BLaER1 (cell line): ENCODE results near the gene SLC25A45.
"Not testable (repeated sequence)": the region's sequence is repeated elsewhere in the genome, so short reads cannot be mapped to it uniquely, and the experiment has no call there.

ENCODE experiments used
- H3K27ac ChIP-seq: shearing (Covaris generic); formaldehyde crosslinking; 2 replicates; pipeline ENCODE4 v1.8.1; 2022
- H3K27me3 ChIP-seq: shearing (Covaris generic); formaldehyde crosslinking; 2 replicates; pipeline ENCODE4 v1.8.1; 2022
- H3K36me3 ChIP-seq: shearing (Covaris generic); formaldehyde crosslinking; 2 replicates; pipeline ENCODE4 v1.8.1; 2022
- H3K4me1 ChIP-seq: shearing (Covaris generic); formaldehyde crosslinking; 2 replicates; pipeline ENCODE4 v1.8.1; 2022
- H3K4me2 ChIP-seq: shearing (Covaris generic); formaldehyde crosslinking; 2 replicates; pipeline ENCODE4 v1.8.1; 2022
- H3K4me3 ChIP-seq: shearing (Covaris generic); formaldehyde crosslinking; 2 replicates; pipeline ENCODE4 v1.8.1; 2022
- H3K9ac ChIP-seq: shearing (Covaris generic); formaldehyde crosslinking; 2 replicates; pipeline ENCODE4 v1.8.1; 2022
- H3K9me3 ChIP-seq: shearing (Covaris generic); formaldehyde crosslinking; 2 replicates; pipeline ENCODE4 v1.8.1; 2022
- H4K20me1 ChIP-seq: shearing (Covaris generic); formaldehyde crosslinking; 2 replicates; pipeline ENCODE4 v1.8.1; 2022
- Cebpa-rat ChIP-seq: shearing (Covaris generic); IDR thresholded peaks from 2 replicates; pipeline ENCODE4 v1.8.1; 2022

The SLC25A45 gene

GRCh38 chr11:65353900-65354264 lies 28.6 kb downstream of the SLC25A45 start:
- Histone ChIP-seq H3K27ac (peak overlapping the region; percentile 12; the same call in 1 of the 2 replicates), H3K9ac (peak overlapping the region; percentile 30; the same call in 1 of the 2 replicates), H3K4me3 (peak overlapping the region; percentile 81)

GRCh38 chr11:65353376-65353775 lies 29.1 kb downstream of the SLC25A45 start:
- no peaks in the 10 kb centered on the region for H3K27me3 ChIP-seq
- no peak overlapping the region for H3K27ac ChIP-seq
- no peaks in the 10 kb centered on the region for H3K9me3 ChIP-seq
- H3K4me3 ChIP-seq, result no peak overlapping the region
- peaks cover 51% of the 10 kb centered on the region for H3K36me3 ChIP-seq
- no peak overlapping the region; the same call in 1 of the 2 replicates for H3K4me2 ChIP-seq
- H3K4me1 ChIP-seq, result peaks cover 29% of the 10 kb centered on the region
- TF ChIP-seq Cebpa-rat, result no peak
- peaks cover 32% of the 10 kb centered on the region for H4K20me1 ChIP-seq
- no peak overlapping the region for H3K9ac ChIP-seq

More at GRCh38 chr11:65353900-65354264, 28.6 kb downstream of the SLC25A45 start:
- Histone ChIP-seq H3K4me1 (peaks cover 29% of the 10 kb centered on the region), H4K20me1 (peaks cover 32% of the 10 kb centered on the region), H3K4me2 (peak overlapping the region; percentile 95), H3K27me3 (no peaks in the 10 kb centered on the region), H3K9me3 (no peaks in the 10 kb centered on the region), H3K36me3 (peaks cover 45% of the 10 kb centered on the region)
- TF ChIP-seq Cebpa-rat, result no peak

GRCh38 chr11:65352783-65353182 lies 29.7 kb downstream of the SLC25A45 start:
- Histone ChIP-seq H3K9ac (no peak overlapping the region), H3K27ac (no peak overlapping the region; the same call in 1 of the 2 replicates)

GRCh38 chr11:65351511-65351910 lies 30.9 kb downstream of the SLC25A45 start:
- H3K27ac ChIP-seq, result no peak overlapping the region
- no peaks in the 10 kb centered on the region for H3K9me3 ChIP-seq
- no peak overlapping the region for H3K4me3 ChIP-seq
- no peak overlapping the region for H3K4me2 ChIP-seq
- peaks cover 32% of the 10 kb centered on the region for H4K20me1 ChIP-seq
- H3K9ac ChIP-seq, result 0 out of 2 replicates have a peak overlapping the region, but pooled peaks have one; percentile 24
- no peak for TF ChIP-seq Cebpa-rat
- H3K36me3 ChIP-seq, result peaks cover 69% of the 10 kb centered on the region
- H3K27me3 ChIP-seq, result no peaks in the 10 kb centered on the region
- peaks cover 29% of the 10 kb centered on the region for H3K4me1 ChIP-seq

More at GRCh38 chr11:65352783-65353182, 29.7 kb downstream of the SLC25A45 start:
- Histone ChIP-seq H3K9me3 (no peaks in the 10 kb centered on the region), H3K4me1 (peaks cover 29% of the 10 kb centered on the region), H3K4me2 (no peak overlapping the region), H3K27me3 (no peaks in the 10 kb centered on the region), H3K4me3 (no peak overlapping the region), H4K20me1 (peaks cover 32% of the 10 kb centered on the region), H3K36me3 (peaks cover 56% of the 10 kb centered on the region)
- no peak for TF ChIP-seq Cebpa-rat

GRCh38 chr11:65341856-65342255 lies 40.6 kb downstream of the SLC25A45 start:
- no peak for TF ChIP-seq Cebpa-rat
- Histone ChIP-seq H4K20me1 (peaks cover 73% of the 10 kb centered on the region), H3K4me1 (peaks cover 41% of the 10 kb centered on the region), H3K9me3 (no peaks in the 10 kb centered on the region), H3K4me3 (no peak overlapping the region), H3K36me3 (peaks cover 87% of the 10 kb centered on the region), H3K4me2 (no peak overlapping the region), H3K9ac (no peak overlapping the region), H3K27me3 (no peaks in the 10 kb centered on the region), H3K27ac (no peak overlapping the region)

- H3K27ac ChIP-seq, result peak overlapping the region; percentile 58
- peaks cover 57% of the 10 kb centered on the region for H3K4me1 ChIP-seq
- H3K36me3 ChIP-seq, result peaks cover 81% of the 10 kb centered on the region
- H3K9ac ChIP-seq, result peak overlapping the region; percentile 65
- H3K9me3 ChIP-seq, result no peaks in the 10 kb centered on the region
- H3K27me3 ChIP-seq, result no peaks in the 10 kb centered on the region
- H3K4me2 ChIP-seq, result peak overlapping the region; percentile 78
- H4K20me1 ChIP-seq, result peaks cover 81% of the 10 kb centered on the region
- TF ChIP-seq Cebpa-rat, result no peak
- no peak overlapping the region for H3K4me3 ChIP-seq
Measured at GRCh38 chr11:65340226-65340625, 42.2 kb downstream of the SLC25A45 start.

- peaks cover 86% of the 10 kb centered on the region for H4K20me1 ChIP-seq
- TF ChIP-seq Cebpa-rat, result no peak
- H3K9ac ChIP-seq, result peak overlapping the region; percentile 18; the same call in 1 of the 2 replicates
- no peak overlapping the region for H3K4me3 ChIP-seq
- peak overlapping the region; percentile 78 for H3K4me2 ChIP-seq
- no peaks in the 10 kb centered on the region for H3K9me3 ChIP-seq
- H3K4me1 ChIP-seq, result peaks cover 65% of the 10 kb centered on the region
- H3K36me3 ChIP-seq, result peaks cover 65% of the 10 kb centered on the region
- H3K27me3 ChIP-seq, result no peaks in the 10 kb centered on the region
- 0 out of 2 replicates have a peak overlapping the region, but pooled peaks have one; percentile 5 for H3K27ac ChIP-seq
Measured at GRCh38 chr11:65338676-65339075, 43.8 kb downstream of the SLC25A45 start.

GRCh38 chr11:65334696-65335295 lies 47.6 kb downstream of the SLC25A45 start:
- peak overlapping the region; percentile 94; the same call in 1 of the 2 replicates for H3K27ac ChIP-seq
- peak overlapping the region; percentile 96 for H3K4me2 ChIP-seq
- H3K36me3 ChIP-seq, result peaks cover 26% of the 10 kb centered on the region
- H4K20me1 ChIP-seq, result peaks cover 56% of the 10 kb centered on the region
- peak overlapping the region; percentile 98 for H3K4me3 ChIP-seq
- peak overlapping the region; percentile 97 for H3K9ac ChIP-seq
- H3K9me3 ChIP-seq, result no peaks in the 10 kb centered on the region
- TF ChIP-seq Cebpa-rat, result no peak
- H3K4me1 ChIP-seq, result peaks cover 58% of the 10 kb centered on the region
- H3K27me3 ChIP-seq, result no peaks in the 10 kb centered on the region

- Histone ChIP-seq H3K36me3 (peaks cover 11% of the 10 kb centered on the region; the same call in 1 of the 2 replicates), H4K20me1 (peaks cover 34% of the 10 kb centered on the region), H3K4me1 (peaks cover 43% of the 10 kb centered on the region)
- not testable (repeated sequence) for H3K9ac ChIP-seq, H3K27me3 ChIP-seq, H3K4me3 ChIP-seq, H3K27ac ChIP-seq, H3K4me2 ChIP-seq, H3K9me3 ChIP-seq
Measured at GRCh38 chr11:65332591-65332990, 49.9 kb downstream of the SLC25A45 start.

GRCh38 chr11:65330544-65330943 lies 51.9 kb downstream of the SLC25A45 start:
- TF ChIP-seq Cebpa-rat, result no peak
- H3K9ac ChIP-seq, result no peak overlapping the region
- peaks cover under 1% of the 10 kb centered on the region; the same call in 1 of the 2 replicates for H3K36me3 ChIP-seq
- H3K4me2 ChIP-seq, result no peak overlapping the region
- H3K4me1 ChIP-seq, result peaks cover 24% of the 10 kb centered on the region
- H3K27me3 ChIP-seq, result no peaks in the 10 kb centered on the region
- no peaks in the 10 kb centered on the region for H3K9me3 ChIP-seq
- no peak overlapping the region for H3K27ac ChIP-seq
- H4K20me1 ChIP-seq, result peaks cover 14% of the 10 kb centered on the region
- no peak overlapping the region for H3K4me3 ChIP-seq
